ENCODE results near the gene CBFA2T2. TPM values are rescaled to one million over a fixed set of nuclear protein-coding genes. Genes with fewer than 3 reads are reported as not detected.
"Not testable (repeated sequence)": the region's sequence is repeated elsewhere in the genome, so short reads cannot be mapped to it uniquely, and the experiment has no call there.

The CBFA2T2 gene
- total RNA-seq, 1 experiment from 2014 or later: 15.4 TPM

DNA sequence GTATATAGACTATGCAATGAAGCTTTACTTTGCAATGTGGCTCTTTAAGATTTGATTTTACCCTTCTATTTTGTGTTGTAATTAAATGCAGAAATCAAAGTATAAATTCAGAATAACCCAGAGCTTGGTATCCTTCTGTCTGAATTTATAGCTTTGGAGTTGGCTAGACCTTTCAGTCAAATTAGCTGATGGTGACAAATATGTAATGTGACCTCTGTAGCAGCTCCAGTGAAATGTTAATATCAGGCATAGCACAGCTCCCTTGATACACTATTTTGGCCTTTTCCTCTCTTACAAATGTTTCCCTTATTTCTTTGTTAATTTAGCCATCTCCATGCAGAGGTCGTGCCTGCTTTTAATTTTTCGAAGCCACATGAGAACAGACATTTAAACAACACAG lies 11.1 kb downstream of the CBFA2T2 start:
- Mint-ChIP-seq H3K4me1 (ENCODE audit: insufficient read depth, unreplicated experiment) (no peaks in the 10 kb centered on the region), H3K27ac (ENCODE audit: low read depth, unreplicated experiment) (no peak overlapping the region), H3K4me3 (ENCODE audit: unreplicated experiment) (no peak overlapping the region), H3K27me3 (ENCODE audit: insufficient read depth, unreplicated experiment) (no peaks in the 10 kb centered on the region), H3K9me3 (ENCODE audit: unreplicated experiment) (no peaks in the 10 kb centered on the region), H3K36me3 (ENCODE audit: insufficient read depth, unreplicated experiment) (no peaks in the 10 kb centered on the region)
- no peak for DNase-seq (ENCODE audit: unreplicated experiment)
- POLR2A ChIA-PET: interaction anchor here (0.7 to 3.9 kb wide), 4 partner anchors 11 to 611 kb away, joined by 3 to 36 read pairs (median 4); partner anchors contain the start of genes CBFA2T2 and EIF2S2
- no TSS peak for BruUV-seq (replicated peaks)
- CTCF ChIA-PET: interaction anchor here (0.9 to 1.1 kb wide), 3 partner anchors 44 to 167 kb away, joined by 3 to 4 read pairs (median 3); no protein-coding TSS in a partner anchor
- TF ChIP-seq, protein P1, sequence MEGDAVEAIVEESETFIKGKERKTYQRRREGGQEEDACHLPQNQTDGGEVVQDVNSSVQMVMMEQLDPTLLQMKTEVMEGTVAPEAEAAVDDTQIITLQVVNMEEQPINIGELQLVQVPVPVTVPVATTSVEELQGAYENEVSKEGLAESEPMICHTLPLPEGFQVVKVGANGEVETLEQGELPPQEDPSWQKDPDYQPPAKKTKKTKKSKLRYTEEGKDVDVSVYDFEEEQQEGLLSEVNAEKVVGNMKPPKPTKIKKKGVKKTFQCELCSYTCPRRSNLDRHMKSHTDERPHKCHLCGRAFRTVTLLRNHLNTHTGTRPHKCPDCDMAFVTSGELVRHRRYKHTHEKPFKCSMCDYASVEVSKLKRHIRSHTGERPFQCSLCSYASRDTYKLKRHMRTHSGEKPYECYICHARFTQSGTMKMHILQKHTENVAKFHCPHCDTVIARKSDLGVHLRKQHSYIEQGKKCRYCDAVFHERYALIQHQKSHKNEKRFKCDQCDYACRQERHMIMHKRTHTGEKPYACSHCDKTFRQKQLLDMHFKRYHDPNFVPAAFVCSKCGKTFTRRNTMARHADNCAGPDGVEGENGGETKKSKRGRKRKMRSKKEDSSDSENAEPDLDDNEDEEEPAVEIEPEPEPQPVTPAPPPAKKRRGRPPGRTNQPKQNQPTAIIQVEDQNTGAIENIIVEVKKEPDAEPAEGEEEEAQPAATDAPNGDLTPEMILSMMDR (IDR thresholded peaks at IDR 0.05; ENCODE audit: unreplicated experiment): no peak
- intact Hi-C loops (cut with micrococcal nuclease): no loop called here

DNA sequence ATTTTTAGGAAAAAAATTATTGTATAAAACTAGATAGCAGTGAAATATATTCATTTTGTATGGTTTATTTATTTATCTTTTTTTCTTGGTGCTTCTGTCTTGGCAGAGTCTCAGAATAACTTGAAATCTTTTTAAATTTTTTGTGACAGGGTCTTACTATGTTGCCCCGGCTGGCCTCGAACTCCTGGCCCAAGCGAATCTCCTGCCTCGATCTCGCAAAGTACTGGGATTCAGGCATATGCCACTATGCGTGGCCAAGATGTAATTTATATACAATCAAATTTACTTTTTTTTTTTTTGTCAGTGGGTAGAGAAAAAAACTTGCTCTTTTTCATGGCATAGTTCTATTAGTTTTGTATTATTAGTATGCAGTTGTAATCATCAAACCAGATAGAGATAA lies 13.7 kb downstream of the CBFA2T2 start:
- intact Hi-C loops (cut with micrococcal nuclease): no loop called here
- no peaks in the 10 kb centered on the region for H3K27me3 Mint-ChIP-seq (ENCODE audit: insufficient read depth, unreplicated experiment)
- H3K4me3 Mint-ChIP-seq (ENCODE audit: unreplicated experiment): no peak overlapping the region
- H3K4me1 Mint-ChIP-seq (ENCODE audit: insufficient read depth, unreplicated experiment): peaks cover 4% of the 10 kb centered on the region
- DNase-seq (ENCODE audit: unreplicated experiment): no peak
- H3K27ac Mint-ChIP-seq (ENCODE audit: low read depth, unreplicated experiment): no peak overlapping the region
- no TSS peak for BruUV-seq (replicated peaks)
- TF ChIP-seq, protein P1 (IDR thresholded peaks at IDR 0.05; ENCODE audit: unreplicated experiment): no peak
- CTCF ChIA-PET: no interaction called here
- POLR2A ChIA-PET: no interaction called here
- peaks cover 7% of the 10 kb centered on the region for H3K9me3 Mint-ChIP-seq (ENCODE audit: unreplicated experiment)
- H3K36me3 Mint-ChIP-seq (ENCODE audit: insufficient read depth, unreplicated experiment): peaks cover 1% of the 10 kb centered on the region

DNA sequence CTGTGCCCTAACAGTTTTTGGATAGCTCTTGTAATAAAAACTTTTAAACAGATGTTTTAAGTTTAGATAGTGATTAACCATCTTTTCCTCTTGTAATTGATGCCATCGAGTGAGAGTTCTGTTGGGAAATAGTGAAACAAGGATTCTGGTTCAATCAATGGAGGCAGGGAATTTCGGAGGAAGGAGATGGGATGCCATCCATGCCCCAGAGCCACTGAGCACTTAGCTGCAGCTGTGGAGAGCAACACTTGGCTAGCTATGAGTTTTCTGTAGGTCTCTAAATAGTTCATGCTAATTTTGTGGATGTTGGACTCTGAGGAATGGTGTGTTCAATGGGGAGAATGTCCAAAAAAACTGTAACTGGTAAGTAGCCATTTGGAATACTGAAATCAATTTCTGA lies 16.7 kb downstream of the CBFA2T2 start:
- CTCF ChIA-PET: interaction anchor here (0.5 to 1.3 kb wide), 4 partner anchors 27 to 286 kb away, joined by 3 read pairs; no protein-coding TSS in a partner anchor
- Mint-ChIP-seq H3K27me3 (ENCODE audit: insufficient read depth, unreplicated experiment) (no peaks in the 10 kb centered on the region), H3K4me1 (ENCODE audit: insufficient read depth, unreplicated experiment) (peaks cover 4% of the 10 kb centered on the region), H3K4me3 (ENCODE audit: unreplicated experiment) (no peak overlapping the region), H3K36me3 (ENCODE audit: insufficient read depth, unreplicated experiment) (peaks cover 6% of the 10 kb centered on the region), H3K9me3 (ENCODE audit: unreplicated experiment) (peaks cover 7% of the 10 kb centered on the region), H3K27ac (ENCODE audit: low read depth, unreplicated experiment) (no peak overlapping the region)
- DNase-seq (ENCODE audit: unreplicated experiment): no peak
- intact Hi-C loops (cut with micrococcal nuclease): no loop called here
- POLR2A ChIA-PET: interaction anchor here (1.1 to 3.3 kb wide), 5 partner anchors 9 to 105 kb away, joined by 3 to 16 read pairs (median 4); partner anchors contain the start of gene CBFA2T2
- TF ChIP-seq, protein P1 (IDR thresholded peaks at IDR 0.05; ENCODE audit: unreplicated experiment): no peak
- BruUV-seq (replicated peaks): no TSS peak

DNA sequence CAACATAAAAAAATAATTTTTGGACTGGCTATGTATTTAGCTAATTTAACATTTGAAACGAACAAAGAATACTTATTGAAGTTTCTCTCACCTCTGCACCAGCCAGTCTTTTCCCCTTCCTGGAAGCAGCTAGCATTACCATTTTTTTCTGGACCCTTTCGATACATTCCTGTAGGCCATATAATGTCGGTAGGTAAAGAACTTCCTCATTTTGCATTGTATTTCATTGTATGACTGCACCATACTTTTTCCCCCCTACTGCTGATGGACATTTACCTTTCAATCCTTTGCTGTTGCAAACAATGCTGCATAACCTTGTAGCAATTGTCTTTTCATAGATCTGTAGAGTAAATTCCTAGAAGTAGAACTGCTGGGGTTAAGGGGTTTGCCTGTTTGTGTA lies 17.6 kb downstream of the CBFA2T2 start:
- Mint-ChIP-seq H3K27ac (ENCODE audit: low read depth, unreplicated experiment) (no peak overlapping the region), H3K9me3 (ENCODE audit: unreplicated experiment) (peaks cover 7% of the 10 kb centered on the region), H3K4me3 (ENCODE audit: unreplicated experiment) (no peak overlapping the region), H3K4me1 (ENCODE audit: insufficient read depth, unreplicated experiment) (peaks cover 4% of the 10 kb centered on the region), H3K27me3 (ENCODE audit: insufficient read depth, unreplicated experiment) (no peaks in the 10 kb centered on the region), H3K36me3 (ENCODE audit: insufficient read depth, unreplicated experiment) (peaks cover 6% of the 10 kb centered on the region)
- POLR2A ChIA-PET: interaction anchor here (1.1 to 3.3 kb wide), 4 partner anchors 8 to 104 kb away, joined by 3 to 16 read pairs (median 4); no protein-coding TSS in a partner anchor
- no peak for DNase-seq (ENCODE audit: unreplicated experiment)
- TF ChIP-seq, protein P1 (IDR thresholded peaks at IDR 0.05; ENCODE audit: unreplicated experiment): no peak
- CTCF ChIA-PET: interaction anchor here (0.8 to 1.3 kb wide), 4 partner anchors 11 to 144 kb away, joined by 3 read pairs; no protein-coding TSS in a partner anchor
- intact Hi-C loops (cut with micrococcal nuclease): no loop called here
- BruUV-seq (replicated peaks): no TSS peak

DNA sequence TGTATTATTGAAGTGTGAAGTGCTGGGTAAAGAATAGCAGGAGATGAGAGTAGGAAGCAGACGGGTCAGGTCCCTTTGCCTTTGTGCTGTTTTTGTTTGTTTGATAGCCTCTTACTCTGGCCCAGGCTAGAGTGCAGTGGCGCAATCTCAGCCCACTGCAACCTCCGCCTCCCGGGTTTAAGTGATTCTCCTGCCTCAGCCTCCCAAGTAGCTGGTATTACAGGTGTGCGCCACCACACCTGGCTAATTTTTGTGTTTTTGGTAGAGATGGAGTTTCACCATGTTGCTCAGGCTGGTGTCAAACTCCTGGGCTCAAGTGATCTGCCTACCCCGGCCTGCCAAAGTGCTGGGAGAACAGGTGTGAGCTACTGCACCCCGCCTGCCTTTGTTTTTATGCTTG lies 18.1 kb downstream of the CBFA2T2 start:
- DNase-seq (ENCODE audit: unreplicated experiment); H3K9me3 Mint-ChIP-seq (ENCODE audit: unreplicated experiment); H3K4me1 Mint-ChIP-seq (ENCODE audit: insufficient read depth, unreplicated experiment); intact Hi-C loops (cut with micrococcal nuclease); H3K27me3 Mint-ChIP-seq (ENCODE audit: insufficient read depth, unreplicated experiment); H3K4me3 Mint-ChIP-seq (ENCODE audit: unreplicated experiment); BruUV-seq (replicated peaks); H3K27ac Mint-ChIP-seq (ENCODE audit: low read depth, unreplicated experiment); H3K36me3 Mint-ChIP-seq (ENCODE audit: insufficient read depth, unreplicated experiment): not testable (repeated sequence)
- ChIA-PET POLR2A (interaction anchor here (1.2 to 3.3 kb wide), 4 partner anchors 12 to 19 kb away, joined by 4 to 16 read pairs (median 4); partner anchors contain the start of gene CBFA2T2), CTCF (interaction anchor here (0.7 kb wide), 1 partner anchor 145 kb away, joined by 3 read pairs; no protein-coding TSS in a partner anchor)

DNA sequence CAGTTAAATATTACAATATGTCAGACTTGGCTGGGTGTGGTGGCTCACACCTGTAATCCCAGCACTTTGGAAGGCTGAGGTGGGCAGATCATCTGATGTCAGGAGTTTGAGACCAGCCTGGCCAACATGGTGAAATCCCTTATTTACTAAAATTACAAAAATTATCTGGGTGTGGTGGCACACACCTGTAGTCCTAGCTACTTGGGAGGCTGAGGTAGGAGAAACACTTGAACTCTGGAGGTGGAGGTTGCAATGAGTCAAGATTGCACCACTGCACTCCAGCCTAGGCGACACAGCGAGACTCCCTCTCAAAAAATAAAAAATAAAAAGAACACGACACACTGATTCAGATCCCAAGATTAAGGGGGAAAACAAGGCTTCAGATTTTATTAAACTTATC lies 19.2 kb downstream of the CBFA2T2 start:
- H3K4me3 Mint-ChIP-seq (ENCODE audit: unreplicated experiment); DNase-seq (ENCODE audit: unreplicated experiment); H3K27ac Mint-ChIP-seq (ENCODE audit: low read depth, unreplicated experiment); intact Hi-C loops (cut with micrococcal nuclease); BruUV-seq (replicated peaks); H3K27me3 Mint-ChIP-seq (ENCODE audit: insufficient read depth, unreplicated experiment); H3K9me3 Mint-ChIP-seq (ENCODE audit: unreplicated experiment); H3K36me3 Mint-ChIP-seq (ENCODE audit: insufficient read depth, unreplicated experiment); H3K4me1 Mint-ChIP-seq (ENCODE audit: insufficient read depth, unreplicated experiment): not testable (repeated sequence)
- CTCF ChIA-PET: interaction anchor here (0.6 kb wide), 1 partner anchor 20 kb away, joined by 3 read pairs; no protein-coding TSS in a partner anchor
- POLR2A ChIA-PET: interaction anchor here (1.2 to 3.3 kb wide), 3 partner anchors 11 to 19 kb away, joined by 4 to 16 read pairs (median 4); partner anchors contain the start of gene CBFA2T2
